Measurements from ENCODE around the gene MCU. TPM values are rescaled to one million over a fixed set of nuclear protein-coding genes. Genes with fewer than 3 reads are reported as not detected.

The MCU gene
- total and polyA plus RNA-seq, 2 of the 8 experiments (the other 6 are each of a cell fraction or from before 2014, with no cell fraction given): 51.6 to 62.2 TPM

GRCh38 chr10:72924351-72924750 lies 232.4 kb downstream of the MCU start:
- ChIA-PET CTCF (ENCODE audit: partially characterized antibody) (interaction anchor here (0.6 to 1.7 kb wide), 3 partner anchors 10 to 308 kb away, joined by 3 to 5 read pairs (median 3); no protein-coding TSS in a partner anchor), POLR2A (ENCODE audit: partially characterized antibody) (no interaction called here)
- H3K9me3 ChIP-seq (ENCODE audit: insufficient read depth in 2 of 2, low read depth in 1 of 2, low read length in 1 of 2): peaks cover 2 to 3% of the 10 kb centered on the region in 2 experiments; a peak in 2 of 4 replicates
- no peak overlapping the region for H3K23ac ChIP-seq (ENCODE audit: insufficient read length)
- no peaks in the 10 kb centered on the region for H4K20me1 ChIP-seq (replicated peaks in 1 of 2; ENCODE audit: control insufficient read depth in 1 of 2, insufficient read depth in 2 of 2, low read length in 2 of 2)
- no peak overlapping the region for H3K9ac ChIP-seq (replicated peaks in 1 of 4; ENCODE audit: extremely low read depth in 1 of 4, low read depth in 3 of 4, low read length in 3 of 4)
- H3K18ac ChIP-seq (ENCODE audit: extremely low read depth, low read length): no peak overlapping the region
- no peaks in the 10 kb centered on the region for H3K23me2 ChIP-seq (ENCODE audit: low read depth, low read length)
- H4K91ac ChIP-seq (replicated peaks; ENCODE audit: insufficient read length, low read length): no peak overlapping the region
- no peak overlapping the region for H3K4ac ChIP-seq (replicated peaks; ENCODE audit: insufficient read length, low read depth, low read length)
- H3K56ac ChIP-seq (replicated peaks; ENCODE audit: insufficient read length, low read depth, low read length): no peak overlapping the region
- no peak overlapping the region for H2BK20ac ChIP-seq (ENCODE audit: low read length)
- no peak overlapping the region for H3K27ac ChIP-seq (ENCODE audit: low read depth, low read length)
- no peak overlapping the region; the same call in 1 of the 2 replicates for H4K8ac ChIP-seq (ENCODE audit: extremely low read depth, insufficient read depth, low read length)
- DNase-seq (ENCODE audit: low read depth in 1 of 2, low spot score in 2 of 2) (no peak), FAIRE-seq (no peak)
- no peaks in the 10 kb centered on the region for H3K36me3 ChIP-seq (ENCODE audit: control insufficient read depth in 2 of 4, insufficient read depth in 4 of 4, low read length in 3 of 4)
- H3K4me1 ChIP-seq (replicated peaks in 1 of 4; ENCODE audit: control insufficient read depth in 3 of 4, insufficient read depth in 4 of 4, low read length in 3 of 4): no peaks in the 10 kb centered on the region
- H2AK5ac ChIP-seq (ENCODE audit: low read depth, low read length): no peak overlapping the region
- H2BK12ac ChIP-seq (ENCODE audit: low read depth, low read length): no peak overlapping the region
- H3K79me1 ChIP-seq (ENCODE audit: low read depth, low read length): no peaks in the 10 kb centered on the region
- TF ChIP-seq NANOG (IDR thresholded peaks at IDR 0.05; ENCODE audit: insufficient read depth, low read depth, low read length, poor library complexity, severe bottlenecking): no peak
- no peak for TF ChIP-seq BRCA1 (IDR thresholded peaks at IDR 0.05; ENCODE audit: low read depth, low read length)
- no peak for TF ChIP-seq BACH1 (IDR thresholded peaks at IDR 0.05; ENCODE audit: low read length)
- no peak for TF ChIP-seq SIX5 (IDR thresholded peaks at IDR 0.05; ENCODE audit: low read depth, low read length)
- no peak for TF ChIP-seq CEBPB (IDR thresholded peaks at IDR 0.05; ENCODE audit: low read depth, low read length)
- no peak for TF ChIP-seq TBP (IDR thresholded peaks at IDR 0.05; ENCODE audit: low read depth, low read length)
- no peak for TF ChIP-seq SP4 (IDR thresholded peaks at IDR 0.05; ENCODE audit: low read length)
- no peak for TF ChIP-seq POLR2AphosphoS5 (IDR thresholded peaks at IDR 0.05; ENCODE audit: low read depth, low read length)
- TF ChIP-seq RXRA (IDR thresholded peaks at IDR 0.05; ENCODE audit: insufficient read depth, low read depth, low read length): no peak
- no peak overlapping the region for H2AFZ ChIP-seq (ENCODE audit: low read length)
- no peak overlapping the region for H4K5ac ChIP-seq (ENCODE audit: insufficient read length, low read depth, low read length)
- no peaks in the 10 kb centered on the region for H3K27me3 ChIP-seq (replicated peaks in 1 of 4; ENCODE audit: control insufficient read depth in 3 of 4, extremely low read depth in 1 of 4, insufficient read depth in 3 of 4, low read length in 3 of 4)
- H2BK120ac ChIP-seq (replicated peaks; ENCODE audit: low read depth, low read length): no peak overlapping the region
- H3K14ac ChIP-seq (ENCODE audit: insufficient read length): no peak overlapping the region
- H3K79me2 ChIP-seq (ENCODE audit: control insufficient read depth in 1 of 2, insufficient read depth in 2 of 2, low read length in 2 of 2): no peaks in the 10 kb centered on the region
- H3K4me2 ChIP-seq (ENCODE audit: insufficient read depth in 1 of 2, low read depth in 2 of 2, low read length in 2 of 2): no peak overlapping the region
- H2BK15ac ChIP-seq (ENCODE audit: low read length): no peak overlapping the region
- no peak overlapping the region for H2BK5ac ChIP-seq (ENCODE audit: low read depth, low read length)
- 95% methylated on average over 13 of the region's 13 CpGs; no CpG with 5 or more reads in 1 of the 2 experiments for WGBS, 2 experiments (ENCODE audit: extremely low coverage in 1 of 2, insufficient coverage in 1 of 2, insufficient read length in 1 of 2, insufficient replicate concordance in 2 of 2, low coverage in 1 of 2, low lambda C conversion rate in 2 of 2, missing lambda C conversion rate in 1 of 2)
- H3K4me3 ChIP-seq (ENCODE audit: extremely low read depth in 1 of 4, insufficient read depth in 2 of 4, low read depth in 3 of 4, low read length in 4 of 4): no peak overlapping the region
